Smooth muscle cell (in vitro differentiated cells): Measurements from ENCODE around the gene DDX54. TPM values are rescaled to one million over a fixed set of nuclear protein-coding genes. Genes with fewer than 3 reads are reported as not detected.

Experiments
- DNase-seq: peaks from one replicate; lab custom pipeline; 2025; ENCODE audit not compliant: unreplicated experiment; lab: John Stamatoyannopoulos, UW
- H2AFZ ChIP-seq: fragments of 200-600 bp; sonication (generic); 2 replicates; pipeline ENCODE4 v1.6.0; 2016; ENCODE audit warnings: antibody characterized with exemption, low read depth, mild to moderate bottlenecking
- H3F3A ChIP-seq: fragments of 200-600 bp; sonication (generic); 2 replicates; pipeline ENCODE4 v1.6.0; 2017; ENCODE audit warnings: antibody characterized with exemption, low read depth
- H3K27ac ChIP-seq: fragments of 200-600 bp; sonication (generic); 2 replicates; pipeline ENCODE4 v1.5.1; 2016; ENCODE audit warnings: low read depth, mild to moderate bottlenecking
- H3K27me3 ChIP-seq: fragments of 200-600 bp; sonication (generic); 2 replicates; pipeline ENCODE4 v1.6.1; 2016; ENCODE audit warnings: low read depth, mild to moderate bottlenecking
- H3K36me3 ChIP-seq: fragments of 200-600 bp; sonication (generic); 2 replicates; pipeline ENCODE4 v1.5.1; 2016; ENCODE audit warnings: low read depth
- H3K4me1 ChIP-seq: fragments of 200-600 bp; sonication (generic); 2 replicates; pipeline ENCODE4 v1.5.1; 2016; ENCODE audit warnings: low read depth
- H3K4me2 ChIP-seq: fragments of 200-600 bp; sonication (generic); 2 replicates; pipeline ENCODE4 v1.6.0; 2016; ENCODE audit warnings: mild to moderate bottlenecking
- H3K4me3 ChIP-seq: fragments of 200-600 bp; sonication (generic); 2 replicates; pipeline ENCODE4 v1.5.1; 2016; ENCODE audit warnings: mild to moderate bottlenecking
- H3K79me2 ChIP-seq: fragments of 200-600 bp; sonication (generic); 2 replicates; pipeline ENCODE4 v1.6.0; 2016; ENCODE audit warnings: low read depth, mild to moderate bottlenecking
- H3K9ac ChIP-seq: fragments of 200-600 bp; sonication (generic); 2 replicates; pipeline ENCODE4 v1.6.0; 2016; ENCODE audit warnings: low read depth
- H3K9me3 ChIP-seq: fragments of 200-600 bp; sonication (generic); replicated peaks from 2 replicates; pipeline ENCODE4 v1.5.1; 2016; ENCODE audit warnings: low read depth
- H4K20me1 ChIP-seq: fragments of 200-600 bp; sonication (generic); 2 replicates; pipeline ENCODE4 v1.6.0; 2016; ENCODE audit warnings: low read depth
- CTCF ChIP-seq: fragments of 200-600 bp; sonication (generic); IDR thresholded peaks from 2 replicates; pipeline ENCODE4 v1.5.1; 2017; ENCODE audit warnings: borderline replicate concordance, mild to moderate bottlenecking, antibody characterized with exemption; ENCODE audit not compliant: insufficient read depth, poor library complexity, severe bottlenecking
- WGBS: methylation state at CpG from one replicate; pipeline ENCODE4 v1.1.7; 2016; ENCODE audit warnings: low lambda C conversion rate; 5-methylcytosine and 5-hydroxymethylcytosine counted together
- polyA plus RNA-seq: library from polyadenylated mRNA; unstranded; fragments of >200 nt; fragmentation: Nextera tagmentation; extraction: Ambion mirVana; gene quantifications from 2 replicates; pipeline ENCODE4 v1.2.1, GENCODE V29; 2016
- total RNA-seq: library from RNA; depleted of rRNA; stranded (reverse); fragments of >200 nt; gene quantifications from 2 replicates; pipeline ENCODE4 v1.2.3, GENCODE V29; 2014

Gene DDX54
- total and polyA plus RNA-seq, 2 experiments from 2014 or later, result 19.3 to 28.3 TPM

- Histone ChIP-seq H3K4me3 (no peak overlapping the region), H2AFZ (no peak overlapping the region), H3K36me3 (peaks cover 5% of the 10 kb centered on the region), H3F3A (no peaks in the 10 kb centered on the region), H3K79me2 (no peaks in the 10 kb centered on the region), H3K4me2 (no peak overlapping the region), H3K9me3 (no peaks in the 10 kb centered on the region), H3K27me3 (no peaks in the 10 kb centered on the region), H3K9ac (no peak overlapping the region), H3K4me1 (no peaks in the 10 kb centered on the region), H4K20me1 (no peaks in the 10 kb centered on the region), H3K27ac (no peak overlapping the region)
- WGBS, result 96% methylated on average over 10 of the region's 10 CpGs
- DNase-seq, result no peak
- TF ChIP-seq CTCF, result no peak
These were observed 17.4 kb downstream of the DDX54 start for GRCh38 chr12:113167868-113168267.

- Histone ChIP-seq H3K27ac (no peak overlapping the region), H3K36me3 (peaks cover 2% of the 10 kb centered on the region), H4K20me1 (peaks cover 10% of the 10 kb centered on the region), H3K79me2 (no peaks in the 10 kb centered on the region), H3F3A (no peaks in the 10 kb centered on the region), H3K4me2 (no peak overlapping the region), H3K4me1 (peaks cover 9% of the 10 kb centered on the region), H3K27me3 (no peaks in the 10 kb centered on the region), H3K9ac (no peak overlapping the region), H3K9me3 (no peaks in the 10 kb centered on the region), H3K4me3 (no peak overlapping the region), H2AFZ (no peak overlapping the region)
- 96% methylated on average over 32 of the region's 32 CpGs for WGBS
- DNase-seq, result no peak
- no peak for TF ChIP-seq CTCF
These were observed 19.5 kb downstream of the DDX54 start for GRCh38 chr12:113165521-113166450.

- Histone ChIP-seq H4K20me1 (peaks cover 10% of the 10 kb centered on the region), H3K27ac (no peak overlapping the region), H3K4me2 (no peak overlapping the region), H3F3A (no peaks in the 10 kb centered on the region), H3K4me3 (no peak overlapping the region), H3K9me3 (no peaks in the 10 kb centered on the region), H3K4me1 (peaks cover 9% of the 10 kb centered on the region), H3K27me3 (no peaks in the 10 kb centered on the region), H2AFZ (no peak overlapping the region), H3K36me3 (no peaks in the 10 kb centered on the region), H3K9ac (no peak overlapping the region), H3K79me2 (no peaks in the 10 kb centered on the region)
- no peak for TF ChIP-seq CTCF
- 100% methylated on average over 13 of the region's 13 CpGs for WGBS
- no peak for DNase-seq
These were observed 21.3 kb downstream of the DDX54 start for GRCh38 chr12:113164014-113164413.

- Histone ChIP-seq H3K36me3 (no peaks in the 10 kb centered on the region), H3K9me3 (no peaks in the 10 kb centered on the region), H3K9ac (no peak overlapping the region), H2AFZ (no peak overlapping the region), H4K20me1 (peaks cover 10% of the 10 kb centered on the region), H3F3A (no peaks in the 10 kb centered on the region), H3K27ac (no peak overlapping the region), H3K4me2 (no peak overlapping the region), H3K79me2 (no peaks in the 10 kb centered on the region), H3K4me1 (peaks cover 9% of the 10 kb centered on the region), H3K4me3 (no peak overlapping the region), H3K27me3 (no peaks in the 10 kb centered on the region)
- 97% methylated on average over 12 of the region's 12 CpGs for WGBS
- TF ChIP-seq CTCF, result no peak
- DNase-seq, result no peak
These were observed 22.3 kb downstream of the DDX54 start for GRCh38 chr12:113163030-113163360.
